AG08395 (cell line): ENCODE results near the gene ADCY2.

Experiments used
- DNase-seq: peaks from one replicate; pipeline ENCODE4 v3.0.0; 2012; ENCODE audit warnings: mixed read lengths, low spot score

Gene ADCY2

DNA sequence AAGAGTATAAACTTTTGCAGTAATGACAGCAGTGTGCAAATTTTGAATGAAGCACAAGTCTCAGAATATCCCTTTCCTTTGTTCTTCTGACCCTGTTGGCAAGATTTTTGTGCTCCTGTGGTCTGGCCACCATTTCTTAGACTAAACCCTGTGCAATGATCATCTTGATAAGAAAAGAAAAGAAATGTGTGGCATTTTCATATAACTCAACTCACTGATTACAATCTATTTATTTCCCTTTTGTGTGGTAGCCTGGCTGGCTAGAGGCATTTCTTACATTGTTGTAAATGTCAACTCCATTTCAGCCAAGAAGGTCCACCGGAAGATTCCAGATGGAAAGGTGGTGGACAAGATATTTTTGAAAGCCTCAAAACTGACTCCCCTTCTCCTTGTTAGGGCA is 41.9 kb downstream of the ADCY2 start:
- no peak for DNase-seq

DNA sequence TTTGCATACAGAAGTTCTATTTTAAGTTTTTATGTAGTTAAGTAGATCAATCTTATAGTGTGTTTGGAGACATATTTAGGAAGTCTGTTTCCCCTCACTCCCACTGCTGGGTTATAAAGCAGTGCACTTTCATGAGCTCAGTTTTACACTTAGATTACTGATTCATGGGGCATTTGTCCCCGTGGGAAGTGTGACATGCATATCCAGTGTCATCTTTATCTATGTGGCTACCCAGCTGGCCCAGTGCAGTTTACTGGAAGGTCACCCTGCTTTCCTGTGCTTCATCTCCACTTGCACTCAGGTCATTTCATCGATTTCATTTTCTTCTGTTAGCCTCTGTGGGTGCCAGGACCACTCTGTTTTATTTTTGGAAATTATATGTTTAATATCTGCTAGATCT is 49.1 kb downstream of the ADCY2 start:
- no peak for DNase-seq

DNA sequence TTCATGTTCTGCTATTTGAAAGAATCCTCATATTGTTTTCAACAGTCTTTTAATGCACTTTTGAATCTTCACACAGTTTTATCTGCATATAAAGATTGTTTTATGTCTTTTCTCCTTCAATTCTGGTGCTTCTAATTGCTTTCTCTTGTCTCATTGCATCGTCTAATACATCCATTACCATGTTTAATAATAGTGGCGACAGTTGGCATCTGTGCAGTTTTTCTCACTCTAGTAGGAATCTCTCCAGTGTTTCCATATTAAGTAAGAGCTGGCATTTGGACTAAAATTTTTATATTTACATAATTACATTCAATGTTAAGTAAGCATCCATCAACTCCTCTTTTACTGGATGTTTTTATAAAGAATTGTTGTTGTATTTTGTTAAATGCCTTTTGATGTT is 49.9 kb downstream of the ADCY2 start:
- DNase-seq: no peak

DNA sequence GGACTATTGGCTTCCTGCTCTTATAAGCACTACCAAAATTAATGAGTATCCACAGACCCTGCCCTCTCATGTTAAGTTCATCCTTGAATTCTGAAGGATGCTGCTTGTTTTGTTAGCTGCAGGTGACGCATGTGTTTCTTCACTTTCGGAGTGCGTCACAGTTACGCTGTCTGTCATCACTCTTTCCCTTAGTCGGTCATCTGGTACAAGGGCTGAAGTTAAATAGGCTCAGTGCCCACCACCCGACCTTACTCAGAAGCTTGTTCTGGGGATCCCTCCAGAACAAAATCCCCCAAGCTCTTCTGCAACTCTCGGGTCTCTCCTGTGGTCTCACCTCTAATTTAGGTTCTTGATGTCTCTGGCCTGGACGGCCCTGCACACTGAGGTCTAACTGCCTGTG is 51.0 kb downstream of the ADCY2 start:
- DNase-seq: no peak

DNA sequence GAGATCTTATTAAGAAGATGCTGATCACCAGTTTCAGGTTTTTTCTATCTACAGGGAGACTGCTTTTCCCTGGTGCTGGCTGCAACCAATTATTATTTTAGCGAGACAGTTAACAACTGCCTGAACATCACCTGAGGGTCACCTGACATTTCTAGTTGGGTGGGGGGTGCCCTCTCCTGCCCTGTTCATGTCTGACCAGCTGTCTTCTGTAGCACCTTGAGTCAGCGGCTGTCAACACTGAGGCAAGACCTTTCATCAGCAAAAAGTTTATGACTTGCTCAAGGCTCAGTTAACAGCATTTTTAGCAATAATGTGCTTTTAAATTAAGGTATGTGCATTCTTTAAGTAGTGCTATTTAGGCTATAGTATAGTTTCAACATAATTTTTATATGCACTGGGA is 58.0 kb downstream of the ADCY2 start:
- DNase-seq: no peak

DNA sequence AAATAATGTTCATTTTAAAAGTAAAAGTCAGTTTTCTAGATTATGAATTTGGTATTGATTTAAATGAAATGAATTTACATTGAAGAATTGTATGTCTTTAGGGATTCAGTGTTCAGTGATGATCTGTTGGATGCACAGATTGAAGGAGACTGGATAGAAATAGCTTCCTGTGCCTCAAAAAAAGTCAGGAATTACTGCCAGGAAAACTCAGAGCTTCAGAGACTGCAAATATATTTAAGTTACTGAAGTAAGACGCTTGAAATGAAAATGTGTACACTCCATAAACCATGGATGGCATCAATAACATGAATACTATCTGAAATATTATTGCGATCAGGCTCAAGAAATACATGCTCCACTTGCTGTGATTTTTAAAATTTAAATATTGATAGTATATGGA is 60.3 kb downstream of the ADCY2 start:
- DNase-seq: no peak

DNA sequence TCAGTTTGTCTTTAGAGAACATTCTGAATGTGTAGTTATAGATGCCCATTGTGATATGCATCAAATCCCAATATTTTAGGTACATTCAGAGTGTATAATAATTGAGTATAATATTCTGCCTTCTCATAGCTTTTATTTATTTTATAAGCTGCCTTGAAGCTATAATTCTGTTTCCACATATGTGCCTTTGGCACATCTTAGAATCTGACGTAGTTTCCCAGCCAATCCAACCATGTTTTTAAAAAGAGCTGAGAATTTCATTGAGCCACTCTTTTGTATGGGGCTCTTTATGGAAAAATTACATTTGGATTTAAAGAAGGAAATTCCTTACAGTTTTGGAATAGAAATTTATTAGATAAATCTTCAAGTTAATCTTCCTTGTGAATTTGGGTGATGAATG is 65.4 kb downstream of the ADCY2 start:
- no peak for DNase-seq

GRCh38 chr5:7462758-7463157 is 66.8 kb downstream of the ADCY2 start:
- DNase-seq: no peak

GRCh38 chr5:7464182-7464581 is 68.2 kb downstream of the ADCY2 start:
- DNase-seq: no peak

DNA sequence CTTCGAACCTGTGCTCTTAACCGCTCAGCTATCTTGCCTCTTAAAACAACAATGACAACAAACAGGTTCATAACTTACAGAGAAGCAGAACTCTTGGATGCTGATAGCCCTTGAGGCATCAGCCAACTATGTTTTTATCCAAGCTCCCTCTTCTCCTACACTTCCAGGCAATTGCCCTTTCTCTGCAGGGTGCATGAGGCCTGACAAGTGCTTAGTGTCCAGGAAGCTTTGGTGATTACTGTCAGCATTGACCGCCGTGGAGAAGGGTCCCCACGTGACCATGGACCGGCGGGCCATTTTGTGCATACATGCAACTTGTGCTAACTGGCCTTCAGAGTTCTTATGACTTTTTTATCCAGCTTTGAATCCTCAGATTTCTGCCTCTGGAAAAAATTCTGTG is 71.2 kb downstream of the ADCY2 start:
- DNase-seq: no peak

DNA sequence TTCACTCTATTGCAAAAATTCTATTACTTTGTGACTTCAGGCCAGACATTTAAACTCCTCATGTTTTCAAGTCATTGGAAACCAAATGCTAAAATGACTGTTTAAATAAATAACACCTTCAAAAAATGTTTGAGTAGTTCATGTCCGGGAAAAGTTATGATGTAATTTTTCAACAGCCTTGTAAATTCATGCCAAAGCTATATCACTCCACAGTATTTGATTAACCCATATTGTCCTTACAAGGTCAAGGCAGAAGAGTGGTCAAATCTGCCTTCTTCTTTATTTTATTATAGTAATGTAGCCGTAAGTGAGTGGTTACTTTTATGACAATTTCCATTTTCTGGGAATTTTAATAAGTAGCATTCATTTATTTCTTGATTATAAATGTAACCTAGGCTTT is 72.8 kb downstream of the ADCY2 start:
- no peak for DNase-seq

GRCh38 chr5:7471710-7472109 is 75.8 kb downstream of the ADCY2 start:
- DNase-seq: no peak

DNA sequence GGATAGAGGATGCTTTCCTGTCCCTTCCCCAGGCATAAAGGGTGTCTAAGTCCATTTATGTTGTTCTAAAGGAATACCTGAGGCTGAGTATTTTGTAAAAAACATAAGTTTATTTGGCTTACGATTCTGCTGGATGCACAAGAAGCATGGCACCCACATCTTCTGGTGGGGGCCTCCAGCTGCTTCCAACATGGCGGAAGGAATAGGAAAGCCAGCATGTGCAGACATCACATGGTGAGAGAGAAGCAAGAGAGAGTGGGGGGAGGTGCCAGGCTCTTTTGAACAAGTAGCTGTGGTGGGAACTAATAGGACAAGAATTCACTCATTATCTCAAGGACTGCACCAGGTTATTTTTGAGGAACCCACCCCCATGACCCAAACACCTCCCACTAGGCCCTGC is 77.2 kb downstream of the ADCY2 start:
- no peak for DNase-seq

DNA sequence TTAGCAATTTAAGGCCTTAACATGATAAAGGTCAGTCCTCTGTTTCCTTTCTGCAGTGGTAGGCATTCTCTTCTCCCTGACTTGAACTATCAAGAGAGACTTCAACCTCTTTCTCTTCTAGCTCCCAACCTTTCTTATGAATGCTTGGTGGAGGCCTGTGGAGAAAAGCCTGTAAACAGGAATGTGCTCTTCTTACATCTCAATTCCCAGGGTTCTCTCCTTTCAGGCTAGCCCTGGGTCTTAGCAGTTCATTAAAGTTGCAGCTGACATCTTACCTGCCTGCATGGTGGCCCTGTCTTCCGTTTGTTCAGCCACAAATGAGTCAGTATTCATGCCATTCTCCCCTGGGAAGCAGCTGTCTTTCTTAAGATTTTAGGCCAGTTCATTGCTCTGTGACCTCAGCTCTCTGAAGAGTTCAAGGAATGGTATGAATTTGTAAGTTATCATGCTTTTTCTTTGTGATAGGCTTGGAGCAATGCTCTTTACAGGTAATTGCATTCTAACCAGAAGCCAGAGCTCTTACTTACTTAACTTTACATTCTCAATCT is 77.8 kb downstream of the ADCY2 start:
- no peak for DNase-seq

DNA sequence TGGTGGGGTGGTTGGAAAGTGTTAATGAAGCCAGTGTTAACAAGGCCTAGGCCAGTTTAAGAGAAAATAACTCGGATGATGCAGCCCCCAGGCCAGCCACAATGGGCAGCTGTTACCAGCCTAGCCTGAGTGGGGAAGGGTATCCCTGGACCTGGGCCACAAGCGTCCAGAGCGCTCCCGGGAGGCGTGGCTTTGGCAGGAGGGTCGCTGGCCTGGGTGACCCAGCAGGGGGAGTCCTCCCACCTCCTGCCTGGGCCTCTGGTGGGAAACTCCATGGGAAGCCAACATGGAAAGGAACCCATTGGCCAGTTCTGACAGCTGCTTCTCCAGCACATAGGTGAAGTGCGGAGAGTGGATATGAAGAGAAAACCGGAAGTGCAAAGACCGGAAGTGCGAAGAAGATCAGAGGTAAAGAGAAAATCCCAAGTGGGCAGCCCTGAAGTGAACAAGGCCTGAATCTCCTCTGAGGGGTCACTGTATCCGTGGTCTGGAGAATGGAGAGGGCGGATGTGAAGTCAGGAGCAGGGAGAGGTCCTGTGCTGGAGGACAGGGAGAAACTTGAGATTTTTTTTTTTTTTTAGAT is 79.0 kb downstream of the ADCY2 start:
- no peak for DNase-seq

DNA sequence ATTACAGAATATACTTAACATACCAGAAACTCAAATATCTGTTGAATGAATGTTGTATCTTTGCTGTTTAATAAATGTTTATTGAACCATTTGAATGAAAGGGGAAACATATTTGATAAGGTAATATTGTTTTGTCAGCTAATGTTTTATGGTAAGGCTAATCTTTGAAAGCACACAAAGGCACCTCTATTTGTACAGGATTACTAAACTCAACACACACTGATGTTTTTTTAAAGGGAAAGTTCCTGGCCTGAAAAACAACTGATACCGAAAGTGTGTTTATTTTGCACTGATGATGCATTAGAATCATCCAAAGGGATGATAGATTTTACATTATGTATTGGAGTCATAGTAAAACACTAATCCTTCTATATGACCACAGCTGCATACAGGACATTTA is 82.5 kb downstream of the ADCY2 start:
- no peak for DNase-seq

DNA sequence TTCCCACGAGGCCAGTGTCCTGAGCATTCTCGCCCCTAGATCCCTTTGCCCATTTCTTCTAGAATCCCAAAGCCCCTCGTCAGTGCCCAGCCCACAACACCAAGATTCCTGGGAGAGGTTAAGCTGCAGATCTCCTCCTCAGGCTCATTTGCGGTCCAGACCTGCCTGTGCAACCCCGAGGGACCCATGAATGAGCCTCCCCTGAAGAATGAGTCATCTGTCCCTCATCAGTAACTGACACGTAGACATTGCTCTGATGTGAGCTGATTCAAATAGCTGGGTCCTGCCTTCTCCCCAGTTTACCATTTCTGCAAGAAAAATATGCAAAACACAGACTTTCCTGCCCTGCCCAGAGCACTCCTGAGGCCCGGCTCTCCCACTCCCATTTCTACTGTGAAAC is 92.8 kb downstream of the ADCY2 start:
- no peak for DNase-seq

DNA sequence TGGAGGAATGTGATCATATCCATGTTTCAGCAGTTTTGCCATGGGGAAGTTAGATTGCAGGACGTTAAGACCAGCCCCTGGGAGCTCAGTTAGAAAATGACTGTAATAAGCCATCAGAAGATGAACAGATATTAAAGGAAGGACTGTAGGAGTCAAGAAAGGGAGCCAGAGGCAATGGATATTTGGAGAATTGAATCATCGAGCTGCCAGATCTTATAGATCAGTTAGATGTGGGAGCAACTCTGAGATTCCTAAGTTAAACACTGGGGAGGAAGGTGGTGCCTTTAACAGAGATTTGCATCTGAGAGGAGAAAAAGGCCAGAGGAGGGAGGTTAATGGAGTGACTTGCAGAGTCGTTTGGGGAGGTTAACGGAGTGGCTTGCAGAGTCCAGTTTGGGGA is 96.4 kb downstream of the ADCY2 start:
- no peak for DNase-seq

DNA sequence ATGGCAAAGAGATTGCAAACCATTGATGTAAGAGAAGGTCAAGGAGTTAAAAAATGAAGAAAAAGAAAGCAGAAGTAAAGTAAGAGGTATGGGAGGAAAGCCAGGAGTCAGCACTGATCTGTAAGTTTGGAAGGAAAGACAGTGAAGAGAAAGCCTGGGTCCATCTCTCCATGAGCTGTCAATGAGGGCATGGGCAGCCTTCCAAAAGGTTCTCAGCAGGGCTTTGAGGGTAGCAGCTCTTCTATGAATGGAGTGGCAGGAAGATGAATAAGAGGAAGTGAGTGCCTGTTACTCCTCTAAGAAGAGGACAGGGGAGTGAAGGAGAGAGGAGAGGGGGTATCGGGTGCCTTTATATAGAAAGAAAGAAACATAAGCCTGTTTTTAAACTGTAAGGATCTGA is 97.1 kb downstream of the ADCY2 start:
- DNase-seq: no peak

DNA sequence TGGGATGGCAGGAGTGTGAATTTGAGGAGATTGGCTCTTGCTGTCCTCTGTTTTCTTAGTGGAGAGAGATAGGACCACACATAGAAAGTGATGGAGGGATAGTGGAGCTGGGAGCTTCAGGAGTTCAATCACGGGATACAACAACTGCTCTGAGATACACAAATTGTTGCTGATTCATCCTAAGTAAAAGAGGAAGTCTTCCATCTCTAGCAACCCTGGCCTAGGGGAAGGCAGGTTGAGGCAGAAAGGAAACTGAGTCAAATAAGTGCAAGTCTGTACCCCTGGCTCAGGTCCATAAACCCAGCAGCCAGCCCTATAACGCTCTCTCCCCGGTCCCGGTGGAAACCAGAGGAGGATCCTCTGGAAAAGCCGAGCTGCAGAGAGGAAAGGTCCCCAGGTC is 97.7 kb downstream of the ADCY2 start:
- DNase-seq: no peak

GRCh38 chr5:7494481-7495130 is 98.7 kb downstream of the ADCY2 start:
- no peak for DNase-seq

DNA sequence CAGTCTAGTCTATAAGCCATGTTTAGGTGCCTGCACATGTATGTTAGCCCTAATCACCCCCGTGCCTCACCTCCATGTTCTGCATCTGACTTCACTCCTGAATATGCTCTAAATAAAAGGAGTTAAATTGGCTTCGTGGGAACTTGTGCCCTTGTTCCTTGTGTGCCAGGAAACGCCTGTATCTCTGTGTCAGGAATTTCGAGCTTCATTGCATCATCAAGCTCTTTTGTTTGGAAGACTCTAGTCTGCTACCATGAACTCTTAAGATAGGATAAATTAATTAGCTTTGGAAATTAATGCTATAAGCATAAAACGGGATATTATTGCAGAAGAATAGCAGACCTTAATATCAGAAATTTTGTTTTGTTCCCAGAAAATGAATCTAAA is 99.2 kb downstream of the ADCY2 start:
- DNase-seq: no peak

GRCh38 chr5:7500256-7500655 is 104.3 kb downstream of the ADCY2 start:
- DNase-seq: no peak

DNA sequence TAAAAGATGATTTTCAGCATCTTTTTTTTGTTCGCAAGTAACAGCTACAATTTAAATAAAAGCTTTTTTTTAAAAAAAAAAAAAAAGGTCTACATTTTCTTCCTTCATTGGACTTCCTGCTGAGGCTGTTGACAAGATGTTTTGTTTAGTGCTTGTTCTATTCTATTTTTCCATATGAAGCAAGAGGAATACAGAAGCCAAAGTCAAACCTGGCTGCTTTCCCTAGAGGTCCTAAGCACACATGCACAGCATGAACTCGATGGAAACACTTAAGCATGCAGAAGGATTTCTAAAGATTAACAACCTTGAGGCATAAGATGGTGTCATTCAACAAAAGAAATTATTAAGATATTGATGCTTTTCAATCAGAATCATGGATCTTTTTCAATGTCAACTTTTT is 105.1 kb downstream of the ADCY2 start:
- DNase-seq: no peak
